HL-60 (cell line): ENCODE measurements around the gene AMZ1.

ENCODE experiments used
- CTCF ChIP-seq: IDR thresholded peaks from one replicate; pipeline ENCODE4 v1.5.1; 2011; ENCODE audit warnings: low read length, control low read depth, inconsistent platforms; ENCODE audit not compliant: insufficient read depth
- GABPA ChIP-seq: IDR thresholded peaks from 2 replicates; pipeline ENCODE4 v1.6.1; 2012; ENCODE audit warnings: low read depth
- POLR2AphosphoS5 ChIP-seq: IDR thresholded peaks from 2 replicates; pipeline ENCODE4 v1.6.1; 2012; ENCODE audit warnings: low read depth
- REST ChIP-seq: IDR thresholded peaks from 2 replicates; pipeline ENCODE4 v1.6.1; 2012; ENCODE audit warnings: low read depth; ENCODE audit not compliant: insufficient replicate concordance
- SPI1 ChIP-seq: IDR thresholded peaks from 2 replicates; pipeline ENCODE4 v1.6.1; 2012; ENCODE audit warnings: low read depth, mild to moderate bottlenecking, borderline replicate concordance

GRCh38 chr7:2757361-2757903 lies 69.4 kb downstream of the AMZ1 start:
- no peak for TF ChIP-seq CTCF
- no peak for TF ChIP-seq GABPA
- TF ChIP-seq REST = no peak
- no peak for TF ChIP-seq POLR2AphosphoS5
- no peak for TF ChIP-seq SPI1
